Kidney epithelial cell (primary cell): ENCODE results near the gene IL5RA. TPM values are rescaled to one million over a fixed set of nuclear protein-coding genes. Genes with fewer than 3 reads are reported as not detected.

Experiments used
- DNase-seq: peaks from one replicate; pipeline ENCODE4 v3.0.0-alpha.2; 2010; ENCODE audit warnings: low read depth
- H3K27me3 ChIP-seq: 2 replicates; pipeline ENCODE4 v1.6.0; 2011; ENCODE audit warnings: low read length; ENCODE audit not compliant: control insufficient read depth, insufficient read depth
- H3K36me3 ChIP-seq: 2 replicates; pipeline ENCODE4 v1.5.1; 2011; ENCODE audit warnings: low read length; ENCODE audit not compliant: control insufficient read depth, insufficient read depth
- H3K4me3 ChIP-seq: 2 replicates; pipeline ENCODE4 v1.5.1; 2011; ENCODE audit warnings: low read depth, mild to moderate bottlenecking, control low read depth, low read length
- total RNA-seq: library from RNA; depleted of rRNA; stranded (reverse); fragments of >200 nt; gene quantifications from 2 replicates; pipeline ENCODE4 v1.2.3, GENCODE V29; 2015
- TF ChIP-seq, protein P1 (sequence below): IDR thresholded peaks from 2 replicates; pipeline ENCODE4 v1.5.1; 2011; ENCODE audit warnings: mild to moderate bottlenecking, moderate library complexity, low read length, control low read depth, inconsistent platforms; ENCODE audit not compliant: insufficient read depth, poor library complexity, severe bottlenecking

Gene IL5RA
- total RNA-seq, 1 donor from 2014 or later = not detected

DNA sequence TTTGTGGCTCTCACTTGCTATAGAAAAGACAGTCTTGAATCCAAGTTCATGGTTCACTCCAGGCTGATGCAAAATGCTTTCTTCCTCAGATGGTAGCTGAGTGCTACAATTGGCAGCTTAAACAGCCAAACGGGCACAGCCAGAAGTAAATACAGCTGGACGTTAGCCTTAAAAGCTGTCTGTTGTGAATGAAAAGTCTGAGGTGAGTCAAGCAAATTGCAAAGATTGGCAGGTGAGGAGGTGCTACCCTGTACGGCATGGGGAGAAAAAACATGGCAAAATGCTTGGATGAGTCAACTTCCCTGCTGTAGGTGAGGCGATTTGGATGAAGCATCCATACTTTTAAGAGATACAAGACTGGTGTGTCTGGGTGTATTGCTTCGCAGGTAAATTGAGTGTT lies 40.5 kb downstream of the IL5RA start:
- TF ChIP-seq, protein P1, sequence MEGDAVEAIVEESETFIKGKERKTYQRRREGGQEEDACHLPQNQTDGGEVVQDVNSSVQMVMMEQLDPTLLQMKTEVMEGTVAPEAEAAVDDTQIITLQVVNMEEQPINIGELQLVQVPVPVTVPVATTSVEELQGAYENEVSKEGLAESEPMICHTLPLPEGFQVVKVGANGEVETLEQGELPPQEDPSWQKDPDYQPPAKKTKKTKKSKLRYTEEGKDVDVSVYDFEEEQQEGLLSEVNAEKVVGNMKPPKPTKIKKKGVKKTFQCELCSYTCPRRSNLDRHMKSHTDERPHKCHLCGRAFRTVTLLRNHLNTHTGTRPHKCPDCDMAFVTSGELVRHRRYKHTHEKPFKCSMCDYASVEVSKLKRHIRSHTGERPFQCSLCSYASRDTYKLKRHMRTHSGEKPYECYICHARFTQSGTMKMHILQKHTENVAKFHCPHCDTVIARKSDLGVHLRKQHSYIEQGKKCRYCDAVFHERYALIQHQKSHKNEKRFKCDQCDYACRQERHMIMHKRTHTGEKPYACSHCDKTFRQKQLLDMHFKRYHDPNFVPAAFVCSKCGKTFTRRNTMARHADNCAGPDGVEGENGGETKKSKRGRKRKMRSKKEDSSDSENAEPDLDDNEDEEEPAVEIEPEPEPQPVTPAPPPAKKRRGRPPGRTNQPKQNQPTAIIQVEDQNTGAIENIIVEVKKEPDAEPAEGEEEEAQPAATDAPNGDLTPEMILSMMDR = no peak
- DNase-seq = no peak
- H3K36me3 ChIP-seq = no peaks in the 10 kb centered on the region
- H3K27me3 ChIP-seq = no peaks in the 10 kb centered on the region
- H3K4me3 ChIP-seq = no peak overlapping the region

DNA sequence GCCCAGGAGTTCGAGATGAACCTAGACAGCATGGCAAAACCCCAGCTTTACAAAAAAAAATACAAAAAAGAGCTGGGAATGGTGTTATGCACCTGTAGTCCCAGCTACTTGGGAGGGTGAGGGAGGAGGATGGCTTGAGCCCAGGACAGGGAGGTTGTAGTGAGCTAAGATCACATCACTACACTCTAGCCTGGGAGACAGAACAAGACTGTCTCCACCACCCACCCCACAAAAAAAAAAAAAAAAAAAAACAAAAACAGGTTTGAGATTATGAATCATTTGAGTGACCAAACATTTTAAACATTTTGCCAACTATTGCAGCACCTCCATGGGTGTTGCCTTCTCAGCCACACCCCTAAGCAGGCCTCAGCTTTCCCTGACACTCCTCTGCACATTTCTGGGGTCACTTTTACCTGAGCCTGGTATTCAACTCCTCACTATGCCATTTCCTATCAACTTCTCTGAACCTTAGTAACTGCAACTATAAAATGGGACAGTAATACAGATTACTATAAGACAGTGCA lies 41.8 kb downstream of the IL5RA start:
- no peaks in the 10 kb centered on the region for H3K27me3 ChIP-seq
- TF ChIP-seq, protein P1 = no peak
- H3K36me3 ChIP-seq = no peaks in the 10 kb centered on the region
- no peak for DNase-seq
- no peak overlapping the region for H3K4me3 ChIP-seq

DNA sequence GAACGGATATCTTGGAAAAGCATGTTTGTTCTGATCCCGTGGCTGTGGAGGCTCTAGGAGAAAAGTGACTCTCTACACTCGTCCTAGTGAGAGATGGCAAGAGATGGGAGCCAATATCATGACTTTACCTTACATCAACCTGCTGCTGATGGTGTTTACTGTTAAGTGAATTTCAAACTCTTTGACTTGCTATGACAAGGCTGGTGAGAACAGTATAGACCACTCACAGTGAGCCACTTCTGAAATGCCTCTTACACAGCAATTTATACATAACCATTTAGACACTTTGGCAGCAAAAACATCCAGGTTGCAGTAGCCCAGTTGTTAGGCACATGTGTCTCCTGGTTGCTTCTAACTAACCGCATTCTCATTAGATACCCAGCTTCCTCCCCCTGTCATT lies 43.3 kb downstream of the IL5RA start:
- Histone ChIP-seq H3K4me3 (no peak overlapping the region), H3K36me3 (no peaks in the 10 kb centered on the region), H3K27me3 (no peaks in the 10 kb centered on the region)
- no peak for DNase-seq
- TF ChIP-seq, protein P1 = no peak

DNA sequence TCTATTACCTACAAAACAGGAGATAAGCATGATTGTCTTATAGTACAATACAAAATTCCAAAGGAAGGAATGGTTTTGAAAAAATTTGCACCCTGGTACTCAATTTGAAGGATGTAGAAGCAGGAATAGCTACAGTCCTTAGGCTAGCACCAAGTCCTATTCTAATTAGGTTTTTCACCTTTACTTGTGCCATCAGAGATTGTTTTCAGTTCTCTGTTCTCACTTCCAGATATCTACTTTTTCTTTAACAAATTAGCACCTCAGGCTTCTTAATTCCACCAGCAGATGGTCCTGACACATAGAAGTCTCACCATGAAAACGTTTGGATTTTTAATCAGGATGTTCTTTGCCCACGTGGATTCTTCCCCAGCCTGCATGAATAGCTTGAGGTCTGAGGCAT lies 43.8 kb downstream of the IL5RA start:
- no peak for DNase-seq
- H3K4me3 ChIP-seq = no peak overlapping the region
- no peaks in the 10 kb centered on the region for H3K36me3 ChIP-seq
- TF ChIP-seq, protein P1 = no peak
- H3K27me3 ChIP-seq = no peaks in the 10 kb centered on the region

DNA sequence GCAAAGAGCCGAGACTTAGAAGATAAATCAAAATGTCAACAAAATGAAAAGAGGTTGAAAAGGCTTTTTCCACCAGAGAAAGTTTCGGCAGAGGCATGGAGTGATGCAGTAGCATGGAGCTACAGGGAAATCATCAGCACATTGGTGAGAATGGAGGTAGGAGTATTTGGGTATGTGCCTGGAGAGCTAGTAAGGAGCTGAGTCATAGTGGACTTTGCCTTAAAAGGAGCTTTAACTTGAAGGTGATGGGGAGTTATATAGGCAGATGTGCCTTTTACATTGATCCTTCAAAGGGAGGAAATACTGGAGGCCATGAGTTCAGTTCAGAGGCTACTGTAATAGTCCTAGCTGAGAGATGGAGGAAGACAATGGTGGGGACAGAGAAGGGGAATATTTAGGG lies 44.3 kb downstream of the IL5RA start:
- no peaks in the 10 kb centered on the region for H3K27me3 ChIP-seq
- H3K36me3 ChIP-seq = no peaks in the 10 kb centered on the region
- no peak for DNase-seq
- TF ChIP-seq, protein P1 = no peak
- no peak overlapping the region for H3K4me3 ChIP-seq

DNA sequence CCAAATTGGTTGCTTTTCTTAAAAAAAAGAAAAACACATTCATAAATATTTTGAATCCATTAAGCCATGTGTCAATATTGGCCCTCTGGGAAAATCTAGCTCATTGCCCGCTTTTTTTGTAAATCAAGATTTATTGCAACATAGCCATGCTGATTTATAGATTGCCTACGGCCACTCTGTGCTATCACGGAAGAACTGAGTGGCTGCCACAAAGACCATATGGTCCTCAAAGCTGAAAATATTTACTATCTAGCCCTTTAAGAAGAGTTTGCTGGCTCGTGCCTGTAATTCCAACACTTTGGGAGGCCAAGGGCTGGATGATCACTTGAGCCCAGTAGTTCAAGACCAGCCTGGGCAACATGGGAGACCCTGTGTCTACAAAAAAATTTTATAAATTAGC lies 45.9 kb downstream of the IL5RA start:
- no peaks in the 10 kb centered on the region for H3K27me3 ChIP-seq
- no peak overlapping the region for H3K4me3 ChIP-seq
- DNase-seq = no peak
- H3K36me3 ChIP-seq = no peaks in the 10 kb centered on the region
- TF ChIP-seq, protein P1 = no peak
